GM12874 (cell line): Measurements from ENCODE around the gene LDHD.

Experiments
- TF ChIP-seq, protein P1 (sequence below): IDR thresholded peaks from 2 replicates; pipeline ENCODE4 v1.5.1; 2011; ENCODE audit warnings: low read depth, mild to moderate bottlenecking, control low read depth, low read length, moderate library complexity; ENCODE audit not compliant: insufficient read depth

Gene LDHD

DNA sequence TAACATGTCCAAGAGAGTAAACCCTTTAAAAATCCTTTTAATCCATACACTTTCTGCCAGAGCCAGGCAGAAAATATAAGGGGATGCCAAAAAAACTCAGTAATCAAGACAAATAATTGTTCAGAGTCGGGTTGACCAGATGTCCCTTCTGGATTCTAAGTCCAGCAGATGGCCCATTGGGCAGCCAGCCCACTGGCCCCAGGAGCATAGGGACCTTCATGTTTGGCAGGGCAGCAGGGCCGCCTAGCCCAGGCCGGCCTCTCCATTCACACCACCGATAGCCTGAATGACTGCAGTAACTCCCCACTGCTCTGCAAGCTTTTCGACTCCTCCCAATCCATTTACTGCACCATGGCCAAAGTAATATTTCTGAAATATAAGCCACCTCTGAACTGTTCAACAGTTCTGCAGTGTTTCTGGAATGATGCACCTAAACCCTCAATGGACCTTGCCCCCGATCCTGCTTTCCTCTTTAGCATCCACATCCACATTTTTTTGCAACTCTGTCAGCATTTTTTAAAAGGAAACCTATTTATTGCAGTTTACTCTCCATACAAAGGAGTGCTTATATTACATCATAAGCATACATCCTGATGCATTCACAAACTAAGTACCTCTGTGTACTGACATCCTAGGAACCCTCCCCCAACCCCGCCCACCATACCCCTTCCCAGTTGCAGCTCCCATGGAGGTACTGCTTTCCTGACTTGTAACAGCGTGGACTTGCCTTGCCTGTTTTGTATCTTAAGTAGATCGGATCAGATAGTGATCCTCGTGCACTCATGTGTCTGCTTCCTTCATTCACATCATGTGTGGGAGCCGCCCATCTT is 46.4 kb downstream of the LDHD start:
- TF ChIP-seq, protein P1, sequence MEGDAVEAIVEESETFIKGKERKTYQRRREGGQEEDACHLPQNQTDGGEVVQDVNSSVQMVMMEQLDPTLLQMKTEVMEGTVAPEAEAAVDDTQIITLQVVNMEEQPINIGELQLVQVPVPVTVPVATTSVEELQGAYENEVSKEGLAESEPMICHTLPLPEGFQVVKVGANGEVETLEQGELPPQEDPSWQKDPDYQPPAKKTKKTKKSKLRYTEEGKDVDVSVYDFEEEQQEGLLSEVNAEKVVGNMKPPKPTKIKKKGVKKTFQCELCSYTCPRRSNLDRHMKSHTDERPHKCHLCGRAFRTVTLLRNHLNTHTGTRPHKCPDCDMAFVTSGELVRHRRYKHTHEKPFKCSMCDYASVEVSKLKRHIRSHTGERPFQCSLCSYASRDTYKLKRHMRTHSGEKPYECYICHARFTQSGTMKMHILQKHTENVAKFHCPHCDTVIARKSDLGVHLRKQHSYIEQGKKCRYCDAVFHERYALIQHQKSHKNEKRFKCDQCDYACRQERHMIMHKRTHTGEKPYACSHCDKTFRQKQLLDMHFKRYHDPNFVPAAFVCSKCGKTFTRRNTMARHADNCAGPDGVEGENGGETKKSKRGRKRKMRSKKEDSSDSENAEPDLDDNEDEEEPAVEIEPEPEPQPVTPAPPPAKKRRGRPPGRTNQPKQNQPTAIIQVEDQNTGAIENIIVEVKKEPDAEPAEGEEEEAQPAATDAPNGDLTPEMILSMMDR: no peak

DNA sequence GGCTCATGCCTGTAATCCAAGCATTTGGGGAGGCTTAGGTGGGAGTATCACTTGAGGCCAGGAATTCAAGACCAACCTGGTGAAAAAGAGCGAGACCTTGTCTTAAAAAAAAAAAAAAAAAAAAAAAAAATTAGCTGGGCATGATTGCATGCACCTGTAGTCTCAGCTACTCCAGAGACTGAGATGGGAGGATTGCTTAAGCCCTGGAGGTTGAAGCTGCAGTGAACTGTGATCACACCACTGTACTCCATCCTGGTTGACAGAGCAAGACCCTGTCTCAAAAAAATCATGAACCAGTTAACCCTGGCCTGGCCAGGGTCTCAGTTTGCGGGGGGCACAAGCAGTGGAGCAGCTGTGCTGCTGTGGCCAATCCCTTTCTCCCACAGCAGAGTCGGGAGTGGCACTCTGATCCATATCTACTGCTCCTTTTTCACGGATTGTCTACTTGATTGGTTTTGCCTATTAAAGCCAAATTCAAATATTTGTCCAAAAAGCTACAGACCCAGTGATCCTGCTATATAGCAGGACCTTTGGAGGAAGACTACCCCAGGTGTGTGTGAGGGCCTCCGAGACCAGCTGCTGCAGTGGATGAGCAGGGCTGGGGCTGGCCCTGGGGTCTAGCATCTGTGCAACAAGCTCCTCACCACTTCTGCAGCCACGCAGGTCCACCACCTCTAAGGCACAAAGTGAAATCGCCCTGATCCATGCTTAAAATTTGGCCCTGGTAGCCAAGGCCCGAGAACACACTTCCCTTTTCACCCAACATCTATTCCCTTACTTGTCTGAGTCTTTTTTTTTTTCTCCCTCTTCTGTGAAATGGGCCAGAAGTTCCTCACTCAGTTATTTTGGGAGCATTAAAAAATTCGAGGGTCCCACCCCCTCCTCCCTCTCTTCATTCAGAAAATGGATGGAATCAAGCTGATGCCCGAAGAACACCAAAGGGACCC is 48.2 kb downstream of the LDHD start:
- TF ChIP-seq, protein P1: no peak

DNA sequence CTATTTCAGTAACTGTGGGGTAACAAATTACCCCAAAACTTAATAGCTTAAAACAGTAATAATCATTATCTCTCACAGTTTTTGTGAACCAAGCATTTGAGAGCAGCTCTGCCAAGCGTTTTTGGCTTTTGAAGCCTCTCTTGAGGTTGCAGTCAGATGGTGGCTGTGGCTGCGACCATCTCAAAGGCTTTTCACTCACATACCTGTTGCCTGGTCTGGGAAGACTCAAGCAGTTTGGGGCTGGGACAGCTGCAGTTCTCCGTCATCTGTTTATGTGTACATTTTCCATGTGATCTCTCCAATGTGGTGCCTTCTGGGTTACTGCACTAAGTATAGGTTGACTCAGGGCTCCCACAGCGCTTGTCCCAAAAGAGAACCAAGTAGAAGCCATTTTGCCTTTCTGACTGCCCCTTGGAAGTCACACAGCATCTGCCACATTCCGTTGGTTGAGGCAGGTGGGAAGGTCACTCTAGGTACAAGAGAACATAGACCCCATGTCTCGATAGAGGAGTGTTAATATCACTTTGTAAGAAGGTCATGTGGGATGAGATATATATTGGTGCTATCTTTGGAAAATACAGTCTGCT is 49.6 kb downstream of the LDHD start:
- TF ChIP-seq, protein P1: no peak

DNA sequence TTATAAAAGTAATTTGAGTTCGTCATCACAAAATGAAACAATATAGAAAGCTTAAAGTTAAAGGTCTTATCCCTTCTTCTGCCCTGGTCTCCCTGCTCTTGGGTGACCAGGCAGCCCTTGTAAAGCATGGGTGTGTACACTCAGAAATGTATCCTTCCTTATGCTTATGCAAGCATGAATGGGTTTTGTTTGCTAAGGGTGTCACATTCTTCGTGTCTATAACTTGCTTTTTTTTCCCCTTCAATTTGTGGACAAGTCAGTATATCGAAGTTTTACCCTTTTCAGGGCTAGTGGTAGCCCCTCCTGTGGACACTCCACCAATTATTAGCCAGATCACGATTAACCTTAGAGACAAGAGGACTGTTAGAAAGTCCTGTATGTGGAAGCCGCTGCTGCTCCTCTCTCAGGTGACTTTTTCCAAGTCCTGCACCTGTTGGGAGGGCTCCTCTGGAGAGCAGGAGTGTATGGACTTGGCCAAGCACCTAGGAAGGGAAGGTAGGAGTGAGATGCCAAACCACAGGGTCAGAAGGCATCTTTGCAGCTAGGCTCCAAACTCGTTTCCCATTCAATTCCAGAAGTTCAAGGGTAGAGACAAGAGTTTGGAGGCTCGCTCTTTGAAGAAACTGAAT is 50.9 kb downstream of the LDHD start:
- TF ChIP-seq, protein P1: no peak

DNA sequence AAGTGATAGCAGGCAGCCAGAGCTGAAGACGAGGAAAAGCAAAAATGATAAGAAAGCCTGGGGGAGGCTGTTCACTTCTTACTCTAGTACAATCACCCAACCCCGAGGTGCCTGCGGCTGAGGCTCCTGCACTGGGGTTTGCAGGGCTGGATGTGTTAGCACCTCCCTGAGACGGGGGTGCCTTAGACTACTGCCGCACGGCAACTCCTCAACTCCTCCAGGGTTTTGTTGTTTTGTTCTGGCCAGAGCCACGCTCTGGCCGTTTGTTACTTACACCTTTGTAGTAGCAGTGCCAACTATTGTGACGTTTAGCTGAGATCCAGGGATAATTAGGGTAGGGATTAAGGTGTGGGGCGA is 51.5 kb downstream of the LDHD start:
- TF ChIP-seq, protein P1: no peak

DNA sequence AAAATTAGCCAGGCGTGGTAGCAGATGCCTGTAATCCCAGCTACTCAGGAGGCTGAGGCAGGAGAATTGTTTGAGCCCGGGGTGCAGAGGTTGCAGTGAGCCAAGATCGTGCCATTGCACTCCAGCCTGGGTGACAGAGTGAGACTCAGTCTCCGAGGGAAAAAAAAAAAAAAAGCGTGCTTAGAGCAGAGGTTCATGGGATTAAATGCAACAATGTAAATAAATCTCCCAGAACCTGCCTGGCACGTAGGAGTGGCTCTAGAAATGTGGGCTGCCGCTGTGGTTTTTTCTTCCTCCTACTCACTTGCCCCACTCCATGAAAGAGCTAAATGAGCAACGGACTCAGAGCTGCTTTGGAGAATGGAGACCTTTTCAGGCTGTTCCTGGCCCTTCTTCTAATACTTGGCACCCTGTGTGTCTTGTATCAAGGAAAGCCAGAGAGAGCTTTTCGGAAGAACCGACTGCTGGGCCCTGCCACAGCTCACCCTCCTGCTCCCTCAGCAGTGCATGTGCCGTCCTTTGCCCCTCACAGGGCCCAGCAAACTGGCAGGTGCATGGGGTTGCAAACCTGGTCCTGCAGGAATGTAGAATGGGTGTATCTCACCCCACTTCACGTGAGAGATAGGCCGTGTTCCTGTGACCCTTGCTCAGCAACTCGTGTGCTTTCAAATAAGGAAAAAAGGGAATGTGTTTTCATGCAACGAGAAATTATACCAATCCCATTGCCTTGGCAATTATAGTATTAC is 52.0 kb downstream of the LDHD start:
- TF ChIP-seq, protein P1: no peak
